ENCODE data around the gene ABCC9.

Gene ABCC9

DNA sequence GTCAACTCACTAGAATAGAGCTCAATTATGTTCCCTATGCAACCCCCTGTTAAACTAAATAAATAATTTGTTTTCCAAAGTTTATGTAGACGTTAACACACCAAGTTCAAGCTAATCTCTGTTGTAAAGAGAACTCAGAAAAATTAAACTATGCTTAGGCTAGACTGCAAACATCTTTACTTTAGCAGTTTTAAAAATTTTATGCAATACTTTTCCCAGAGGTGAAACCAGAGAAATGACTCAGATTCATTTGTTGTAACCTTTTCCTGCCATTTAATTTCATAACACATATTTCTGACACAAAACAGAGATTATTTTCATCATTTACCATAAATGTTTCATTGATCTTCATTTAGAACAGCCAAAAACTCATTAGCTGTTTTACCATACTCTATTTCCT lies 27.4 kb downstream of the ABCC9 start:
- no peaks in the 10 kb centered on the region for H3K36me3 ChIP-seq
- no peaks in the 10 kb centered on the region for H3K27me3 ChIP-seq
- no peaks in the 10 kb centered on the region for H3K4me1 ChIP-seq (ENCODE audit: control insufficient read depth in 1 of 2, insufficient read depth in 1 of 2, low read depth in 1 of 2, low read length in 1 of 2)
- TF ChIP-seq, protein P1, sequence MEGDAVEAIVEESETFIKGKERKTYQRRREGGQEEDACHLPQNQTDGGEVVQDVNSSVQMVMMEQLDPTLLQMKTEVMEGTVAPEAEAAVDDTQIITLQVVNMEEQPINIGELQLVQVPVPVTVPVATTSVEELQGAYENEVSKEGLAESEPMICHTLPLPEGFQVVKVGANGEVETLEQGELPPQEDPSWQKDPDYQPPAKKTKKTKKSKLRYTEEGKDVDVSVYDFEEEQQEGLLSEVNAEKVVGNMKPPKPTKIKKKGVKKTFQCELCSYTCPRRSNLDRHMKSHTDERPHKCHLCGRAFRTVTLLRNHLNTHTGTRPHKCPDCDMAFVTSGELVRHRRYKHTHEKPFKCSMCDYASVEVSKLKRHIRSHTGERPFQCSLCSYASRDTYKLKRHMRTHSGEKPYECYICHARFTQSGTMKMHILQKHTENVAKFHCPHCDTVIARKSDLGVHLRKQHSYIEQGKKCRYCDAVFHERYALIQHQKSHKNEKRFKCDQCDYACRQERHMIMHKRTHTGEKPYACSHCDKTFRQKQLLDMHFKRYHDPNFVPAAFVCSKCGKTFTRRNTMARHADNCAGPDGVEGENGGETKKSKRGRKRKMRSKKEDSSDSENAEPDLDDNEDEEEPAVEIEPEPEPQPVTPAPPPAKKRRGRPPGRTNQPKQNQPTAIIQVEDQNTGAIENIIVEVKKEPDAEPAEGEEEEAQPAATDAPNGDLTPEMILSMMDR (IDR thresholded peaks at IDR 0.05), result no peak
- H3K27ac ChIP-seq, result no peak overlapping the region
- H3K4me3 ChIP-seq (ENCODE audit: low read depth in 1 of 2, low read length in 1 of 2), result no peak overlapping the region
- no peaks in the 10 kb centered on the region for H3K9me3 ChIP-seq

DNA sequence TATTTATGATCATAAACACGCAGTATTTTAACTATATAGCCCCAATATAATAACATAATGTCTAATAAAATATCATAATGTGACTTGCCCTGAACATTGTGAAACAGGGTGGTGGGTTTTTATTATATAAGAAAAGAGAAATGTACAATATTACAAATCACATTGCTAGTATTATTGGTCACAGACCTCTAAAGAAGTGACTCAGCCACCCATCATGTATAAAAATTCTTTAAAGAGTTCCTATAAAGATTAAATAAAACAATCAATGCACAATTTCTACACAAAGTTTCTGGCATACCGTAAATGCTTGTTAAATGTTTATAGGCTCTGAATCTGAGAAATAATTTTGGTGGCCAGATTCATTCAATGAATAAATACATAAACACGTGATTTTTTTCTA lies 28.9 kb downstream of the ABCC9 start:
- Histone ChIP-seq H3K27me3 (no peaks in the 10 kb centered on the region), H3K4me3 (ENCODE audit: low read depth in 1 of 2, low read length in 1 of 2) (no peak overlapping the region), H3K27ac (no peak overlapping the region), H3K4me1 (ENCODE audit: control insufficient read depth in 1 of 2, insufficient read depth in 1 of 2, low read depth in 1 of 2, low read length in 1 of 2) (no peaks in the 10 kb centered on the region), H3K36me3 (no peaks in the 10 kb centered on the region), H3K9me3 (no peaks in the 10 kb centered on the region)
- TF ChIP-seq, protein P1 (IDR thresholded peaks at IDR 0.05), result no peak

DNA sequence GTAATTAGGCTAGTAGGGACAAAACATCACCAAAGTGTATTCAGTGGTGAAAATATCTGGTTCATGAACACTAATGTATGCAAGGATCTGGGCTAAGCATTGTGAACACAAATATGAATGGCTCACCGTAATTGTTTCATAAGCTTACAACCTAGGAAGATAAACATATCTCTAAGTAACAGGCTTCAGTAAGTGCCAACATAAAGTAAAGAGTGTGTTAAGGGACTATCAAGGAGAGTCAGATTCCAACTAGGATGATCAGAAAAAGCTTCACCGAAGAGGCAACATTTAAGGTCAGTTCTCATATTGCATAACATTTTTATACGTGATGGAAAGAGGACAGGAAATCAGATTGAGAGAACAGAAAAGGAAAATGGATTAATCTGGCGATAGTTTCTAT lies 29.4 kb downstream of the ABCC9 start:
- H3K9me3 ChIP-seq, result no peaks in the 10 kb centered on the region
- H3K36me3 ChIP-seq, result no peaks in the 10 kb centered on the region
- no peaks in the 10 kb centered on the region for H3K27me3 ChIP-seq
- no peak overlapping the region for H3K27ac ChIP-seq
- H3K4me1 ChIP-seq (ENCODE audit: control insufficient read depth in 1 of 2, insufficient read depth in 1 of 2, low read depth in 1 of 2, low read length in 1 of 2), result no peaks in the 10 kb centered on the region
- TF ChIP-seq, protein P1 (IDR thresholded peaks at IDR 0.05), result no peak
- H3K4me3 ChIP-seq (ENCODE audit: low read depth in 1 of 2, low read length in 1 of 2), result no peak overlapping the region

DNA sequence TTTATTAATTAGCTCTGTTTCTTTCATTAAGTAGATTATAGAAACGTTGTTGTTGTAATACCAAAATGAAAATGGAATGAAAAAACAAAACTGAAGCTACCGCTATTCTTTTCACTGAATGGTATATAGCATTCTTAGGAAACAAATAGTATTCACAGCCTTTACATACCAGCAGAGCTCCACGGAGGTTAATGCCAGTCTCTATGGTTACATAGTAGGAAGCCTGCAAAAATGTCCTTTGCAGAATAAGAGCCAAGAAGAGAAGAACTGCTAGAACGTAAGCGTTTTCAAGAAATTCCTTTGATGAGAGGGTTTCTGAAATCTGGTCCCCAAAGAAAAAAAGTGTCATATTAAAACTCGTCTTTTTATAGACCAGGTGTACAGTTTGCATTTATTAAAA lies 30.6 kb downstream of the ABCC9 start:
- TF ChIP-seq, protein P1 (IDR thresholded peaks at IDR 0.05), result no peak
- Histone ChIP-seq H3K36me3 (no peaks in the 10 kb centered on the region), H3K4me1 (ENCODE audit: control insufficient read depth in 1 of 2, insufficient read depth in 1 of 2, low read depth in 1 of 2, low read length in 1 of 2) (no peaks in the 10 kb centered on the region), H3K9me3 (no peaks in the 10 kb centered on the region), H3K27me3 (no peaks in the 10 kb centered on the region), H3K4me3 (ENCODE audit: low read depth in 1 of 2, low read length in 1 of 2) (no peak overlapping the region), H3K27ac (no peak overlapping the region)

DNA sequence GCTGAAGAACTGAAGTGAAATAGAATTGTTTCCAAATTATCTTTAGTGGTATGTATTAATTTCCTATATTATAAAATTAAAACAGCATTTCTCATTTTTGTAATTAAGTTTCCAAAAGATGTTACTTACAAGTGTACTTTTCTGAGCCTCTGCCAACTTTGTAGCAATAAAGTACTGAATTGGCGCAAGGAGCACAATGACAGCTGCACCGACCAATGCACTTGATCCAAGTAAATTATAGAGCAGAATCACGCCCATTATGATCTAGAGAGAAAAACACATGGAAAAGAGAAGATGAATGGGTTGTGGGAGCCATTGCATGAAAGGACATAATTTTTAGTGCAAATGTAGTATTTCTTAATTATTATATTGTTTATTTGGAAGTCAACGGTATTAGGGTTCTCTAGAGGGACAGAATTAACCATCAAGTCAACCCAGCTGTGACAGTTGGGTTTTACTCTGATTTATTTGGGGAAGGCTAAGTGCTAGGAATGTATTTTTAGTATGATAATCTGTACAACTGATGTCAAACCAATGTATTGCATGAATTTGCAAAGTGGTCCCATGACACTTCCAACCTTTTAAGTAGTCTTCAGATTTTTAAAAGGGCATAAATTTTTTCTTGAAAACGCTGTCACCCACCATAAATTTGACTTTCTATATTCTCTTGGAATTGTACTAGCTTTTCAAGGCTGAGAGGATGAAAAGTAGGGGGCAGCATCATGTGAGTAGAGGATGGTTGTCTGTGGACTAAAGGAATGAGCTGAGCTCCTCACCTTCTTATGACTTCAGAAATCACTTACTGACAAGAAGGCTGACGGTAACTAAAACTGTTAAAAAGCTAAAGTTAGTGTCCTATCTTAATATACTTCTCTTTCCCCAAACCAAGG lies 33.0 kb downstream of the ABCC9 start:
- H3K4me3 ChIP-seq (ENCODE audit: low read depth in 1 of 2, low read length in 1 of 2), result no peak overlapping the region
- TF ChIP-seq, protein P1 (IDR thresholded peaks at IDR 0.05), result no peak
- no peaks in the 10 kb centered on the region for H3K27me3 ChIP-seq
- H3K36me3 ChIP-seq, result no peaks in the 10 kb centered on the region
- no peak overlapping the region for H3K27ac ChIP-seq
- no peaks in the 10 kb centered on the region for H3K4me1 ChIP-seq (ENCODE audit: control insufficient read depth in 1 of 2, insufficient read depth in 1 of 2, low read depth in 1 of 2, low read length in 1 of 2)
- H3K9me3 ChIP-seq, result no peaks in the 10 kb centered on the region

All from neutrophil (primary cell).